Measurements from ENCODE around the gene SCRN3. TPM values are rescaled to one million over a fixed set of nuclear protein-coding genes. Genes with fewer than 3 reads are reported as not detected.
A peak's percentile ranks its signal among the peaks of the same experiment; 100 is the strongest.

Gene SCRN3
- polyA plus RNA-seq, 3 donors: 6.5 to 11.2 (median 7.2) TPM

DNA sequence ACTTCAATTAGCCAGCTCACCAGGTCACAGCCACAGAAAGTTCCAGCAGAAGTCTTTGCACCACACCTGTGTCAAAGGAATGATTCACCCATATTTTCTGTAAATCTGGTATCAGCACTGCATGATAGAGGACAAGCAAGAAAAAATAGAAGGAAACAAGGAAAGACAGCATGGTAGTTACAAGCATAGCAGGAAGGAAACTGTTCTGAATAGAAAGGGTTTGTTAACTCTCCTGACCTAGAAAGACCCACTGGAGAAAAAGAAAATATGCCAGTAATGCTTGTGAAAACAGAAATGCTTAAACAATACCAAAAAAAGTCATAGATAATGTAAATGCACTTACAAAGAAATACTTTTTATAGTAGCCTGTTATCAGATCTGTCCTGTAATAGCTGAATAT lies 40.8 kb downstream of the SCRN3 start:
- Mint-ChIP-seq H3K27me3 (ENCODE audit: low read depth in 3 of 3) (no peaks in the 10 kb centered on the region), H3K36me3 (peaks cover 16 to 26% of the 10 kb centered on the region in 2 donors), H3K4me3 (no peak overlapping the region), H3K27ac (no peak overlapping the region), H3K9me3 (no peaks in the 10 kb centered on the region), H3K4me1 (peaks cover 8% of the 10 kb centered on the region)
- Histone ChIP-seq H3K4me2 (replicated peaks; ENCODE audit: extremely low read depth, low read length, poor library complexity, severe bottlenecking) (no peak overlapping the region), H3K4me3 (replicated peaks in 1 of 3; ENCODE audit: low read depth in 2 of 3, low read length in 3 of 3) (no peak overlapping the region), H3K9ac (ENCODE audit: insufficient read depth, low read length, poor library complexity, severe bottlenecking) (no peak overlapping the region), H3K27ac (ENCODE audit: low read depth in 1 of 2, low read length in 2 of 2) (no peak overlapping the region), H2AFZ (ENCODE audit: insufficient read depth, low read depth, low read length, poor library complexity, severe bottlenecking) (no peak overlapping the region), H3K36me3 (replicated peaks in 1 of 2; ENCODE audit: control insufficient read depth in 1 of 2, insufficient read depth in 2 of 2, low read length in 2 of 2) (peaks cover 0 to 8% of the 10 kb centered on the region in 2 donors), H3K27me3 (ENCODE audit: control insufficient read depth in 2 of 2, insufficient read depth in 2 of 2, low read length in 2 of 2) (no peaks in the 10 kb centered on the region), H4K20me1 (ENCODE audit: insufficient read depth, low read length) (no peaks in the 10 kb centered on the region), H3K4me1 (ENCODE audit: control insufficient read depth in 1 of 2, insufficient read depth in 2 of 2, low read length in 2 of 2) (peaks cover 0 to 3% of the 10 kb centered on the region in 2 donors), H3K79me2 (ENCODE audit: insufficient read depth, low read length) (no peaks in the 10 kb centered on the region), H3K9me3 (replicated peaks in 1 of 2; ENCODE audit: control insufficient read depth in 1 of 2, insufficient read depth in 1 of 2, low read length in 2 of 2) (no peaks in the 10 kb centered on the region)
- TF ChIP-seq, protein P1, sequence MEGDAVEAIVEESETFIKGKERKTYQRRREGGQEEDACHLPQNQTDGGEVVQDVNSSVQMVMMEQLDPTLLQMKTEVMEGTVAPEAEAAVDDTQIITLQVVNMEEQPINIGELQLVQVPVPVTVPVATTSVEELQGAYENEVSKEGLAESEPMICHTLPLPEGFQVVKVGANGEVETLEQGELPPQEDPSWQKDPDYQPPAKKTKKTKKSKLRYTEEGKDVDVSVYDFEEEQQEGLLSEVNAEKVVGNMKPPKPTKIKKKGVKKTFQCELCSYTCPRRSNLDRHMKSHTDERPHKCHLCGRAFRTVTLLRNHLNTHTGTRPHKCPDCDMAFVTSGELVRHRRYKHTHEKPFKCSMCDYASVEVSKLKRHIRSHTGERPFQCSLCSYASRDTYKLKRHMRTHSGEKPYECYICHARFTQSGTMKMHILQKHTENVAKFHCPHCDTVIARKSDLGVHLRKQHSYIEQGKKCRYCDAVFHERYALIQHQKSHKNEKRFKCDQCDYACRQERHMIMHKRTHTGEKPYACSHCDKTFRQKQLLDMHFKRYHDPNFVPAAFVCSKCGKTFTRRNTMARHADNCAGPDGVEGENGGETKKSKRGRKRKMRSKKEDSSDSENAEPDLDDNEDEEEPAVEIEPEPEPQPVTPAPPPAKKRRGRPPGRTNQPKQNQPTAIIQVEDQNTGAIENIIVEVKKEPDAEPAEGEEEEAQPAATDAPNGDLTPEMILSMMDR (IDR thresholded peaks at IDR 0.05): no peak
- DNase-seq: no peak
- intact Hi-C loops (cut with micrococcal nuclease): no loop called here

DNA sequence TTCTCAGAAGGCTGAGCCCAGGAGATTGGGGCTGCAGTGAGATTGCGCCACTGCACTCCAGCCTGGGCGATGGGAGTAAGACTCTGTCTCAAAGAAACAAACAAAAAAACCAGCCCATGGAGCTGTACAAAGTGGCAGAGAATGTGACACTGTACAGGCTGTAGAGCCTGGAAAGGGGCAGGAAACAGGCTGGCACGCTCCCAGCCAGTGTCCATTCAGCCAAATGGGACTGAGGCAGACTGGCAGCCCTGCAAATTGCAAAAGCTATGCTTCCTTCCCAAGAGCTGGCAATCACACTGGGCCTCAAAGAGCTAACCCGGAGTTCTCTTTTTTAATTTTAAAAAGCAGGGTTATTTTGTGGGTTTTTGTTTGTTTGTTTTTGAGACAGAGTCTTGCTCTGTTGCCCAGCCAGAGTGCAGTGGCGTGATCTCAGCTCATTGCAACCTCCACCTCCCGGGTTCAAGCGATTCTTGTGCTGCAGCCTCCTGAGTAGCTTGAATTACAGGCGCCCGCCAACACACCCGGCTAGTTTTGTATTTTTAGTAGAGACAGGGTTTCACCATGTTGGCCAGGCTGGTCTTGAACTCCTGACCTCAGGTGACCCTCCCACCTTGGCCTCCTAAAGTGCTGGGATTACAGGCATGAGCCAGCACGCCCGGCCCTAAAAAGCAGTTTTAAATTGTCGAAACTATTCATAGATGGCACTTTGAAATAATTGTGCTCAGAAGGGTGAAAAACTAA lies 42.8 kb downstream of the SCRN3 start:
- WGBS (ENCODE audit: insufficient coverage): 67% methylated on average over 3 of the region's 13 CpGs
- H3K4me1 Mint-ChIP-seq: peaks cover 8% of the 10 kb centered on the region
- no peak for DNase-seq
- Histone ChIP-seq H3K27ac (ENCODE audit: low read depth in 1 of 2, low read length in 2 of 2) (no peak overlapping the region), H3K4me2 (replicated peaks; ENCODE audit: extremely low read depth, low read length, poor library complexity, severe bottlenecking) (no peak overlapping the region), H3K4me1 (ENCODE audit: control insufficient read depth in 1 of 2, insufficient read depth in 2 of 2, low read length in 2 of 2) (peaks cover 0 to 3% of the 10 kb centered on the region in 2 donors), H4K20me1 (ENCODE audit: insufficient read depth, low read length) (no peaks in the 10 kb centered on the region), H3K4me3 (replicated peaks in 1 of 3; ENCODE audit: low read depth in 2 of 3, low read length in 3 of 3) (no peak overlapping the region), H3K9me3 (replicated peaks in 1 of 2; ENCODE audit: control insufficient read depth in 1 of 2, insufficient read depth in 1 of 2, low read length in 2 of 2) (no peaks in the 10 kb centered on the region), H3K36me3 (replicated peaks in 1 of 2; ENCODE audit: control insufficient read depth in 1 of 2, insufficient read depth in 2 of 2, low read length in 2 of 2) (peaks cover 4 to 17% of the 10 kb centered on the region in 2 donors), H3K27me3 (ENCODE audit: control insufficient read depth in 2 of 2, insufficient read depth in 2 of 2, low read length in 2 of 2) (no peaks in the 10 kb centered on the region), H2AFZ (ENCODE audit: insufficient read depth, low read depth, low read length, poor library complexity, severe bottlenecking) (no peak overlapping the region), H3K79me2 (ENCODE audit: insufficient read depth, low read length) (no peaks in the 10 kb centered on the region), H3K9ac (ENCODE audit: insufficient read depth, low read length, poor library complexity, severe bottlenecking) (no peak overlapping the region)
- TF ChIP-seq, protein P1 (IDR thresholded peaks at IDR 0.05): no peak
- H3K27me3 Mint-ChIP-seq (ENCODE audit: low read depth in 3 of 3): peaks cover 0 to under 1% (median 0%) of the 10 kb centered on the region in 3 donors
- peak overlapping the region in 1 of 7 donors; percentile 53 for H3K27ac Mint-ChIP-seq
- no peaks in the 10 kb centered on the region for H3K9me3 Mint-ChIP-seq
- intact Hi-C loops (cut with micrococcal nuclease): no loop called here
- peaks cover 18 to 35% of the 10 kb centered on the region in 2 donors for H3K36me3 Mint-ChIP-seq
- no peak overlapping the region for H3K4me3 Mint-ChIP-seq

Data from CD14-positive monocyte (primary cell).